GM12801 (cell line): ENCODE data around the gene CNTNAP4.

Source experiments
- TF ChIP-seq, protein P1 (sequence below): IDR thresholded peaks from one replicate; pipeline ENCODE4 v1.5.1; 2011; ENCODE audit warnings: control low read depth; ENCODE audit not compliant: insufficient read length; ENCODE audit errors: extremely low read depth

CNTNAP4 gene

DNA sequence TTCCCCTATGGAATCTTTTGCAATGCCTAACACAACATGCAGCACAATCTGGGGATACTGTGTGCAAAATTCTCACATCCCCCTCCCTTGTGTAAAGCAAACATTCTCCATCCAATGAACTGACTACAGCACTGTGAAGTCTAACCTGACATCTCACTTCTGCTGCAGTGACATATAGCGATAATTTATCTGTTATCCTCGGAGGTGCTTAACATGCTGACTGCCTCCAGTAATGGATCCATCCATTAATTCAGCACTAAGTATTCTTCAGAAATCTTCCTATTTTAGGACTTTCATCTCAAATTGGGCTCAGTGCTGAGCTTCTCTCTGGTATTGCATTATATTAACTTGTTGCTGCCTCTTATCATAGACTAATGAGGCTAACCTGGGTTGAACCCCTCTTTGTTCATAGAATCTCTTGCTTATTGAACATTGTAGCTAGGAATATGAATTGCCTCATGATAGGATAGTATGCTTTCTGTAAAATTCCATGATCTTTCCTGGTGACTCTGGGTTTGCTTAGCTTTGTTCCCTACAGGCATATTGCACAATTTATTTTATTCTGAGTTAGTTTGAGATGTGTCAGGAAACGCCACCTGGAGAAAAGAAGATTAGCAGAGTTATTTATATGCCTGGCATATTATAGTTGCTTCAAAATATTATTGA is 187.9 kb downstream of the CNTNAP4 start:
- TF ChIP-seq, protein P1, sequence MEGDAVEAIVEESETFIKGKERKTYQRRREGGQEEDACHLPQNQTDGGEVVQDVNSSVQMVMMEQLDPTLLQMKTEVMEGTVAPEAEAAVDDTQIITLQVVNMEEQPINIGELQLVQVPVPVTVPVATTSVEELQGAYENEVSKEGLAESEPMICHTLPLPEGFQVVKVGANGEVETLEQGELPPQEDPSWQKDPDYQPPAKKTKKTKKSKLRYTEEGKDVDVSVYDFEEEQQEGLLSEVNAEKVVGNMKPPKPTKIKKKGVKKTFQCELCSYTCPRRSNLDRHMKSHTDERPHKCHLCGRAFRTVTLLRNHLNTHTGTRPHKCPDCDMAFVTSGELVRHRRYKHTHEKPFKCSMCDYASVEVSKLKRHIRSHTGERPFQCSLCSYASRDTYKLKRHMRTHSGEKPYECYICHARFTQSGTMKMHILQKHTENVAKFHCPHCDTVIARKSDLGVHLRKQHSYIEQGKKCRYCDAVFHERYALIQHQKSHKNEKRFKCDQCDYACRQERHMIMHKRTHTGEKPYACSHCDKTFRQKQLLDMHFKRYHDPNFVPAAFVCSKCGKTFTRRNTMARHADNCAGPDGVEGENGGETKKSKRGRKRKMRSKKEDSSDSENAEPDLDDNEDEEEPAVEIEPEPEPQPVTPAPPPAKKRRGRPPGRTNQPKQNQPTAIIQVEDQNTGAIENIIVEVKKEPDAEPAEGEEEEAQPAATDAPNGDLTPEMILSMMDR: no peak

DNA sequence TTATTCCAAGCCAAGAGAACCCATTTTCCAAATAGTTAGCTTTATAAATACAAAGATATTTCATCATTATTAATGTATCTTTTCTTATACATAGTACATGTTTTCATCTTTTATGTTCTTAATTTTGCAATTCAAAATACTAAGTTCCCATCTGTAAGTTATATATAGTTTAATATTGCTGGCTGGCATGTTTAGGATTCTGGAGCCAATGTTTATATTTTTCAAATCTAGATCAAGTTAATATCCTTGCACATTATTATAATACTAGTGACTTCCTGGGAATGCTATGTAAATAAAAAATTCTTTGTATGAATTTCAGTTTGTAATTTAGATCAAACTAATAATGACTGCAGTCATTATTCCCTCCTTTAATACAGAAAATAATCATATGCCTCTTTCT is 189.7 kb downstream of the CNTNAP4 start:
- TF ChIP-seq, protein P1: no peak

DNA sequence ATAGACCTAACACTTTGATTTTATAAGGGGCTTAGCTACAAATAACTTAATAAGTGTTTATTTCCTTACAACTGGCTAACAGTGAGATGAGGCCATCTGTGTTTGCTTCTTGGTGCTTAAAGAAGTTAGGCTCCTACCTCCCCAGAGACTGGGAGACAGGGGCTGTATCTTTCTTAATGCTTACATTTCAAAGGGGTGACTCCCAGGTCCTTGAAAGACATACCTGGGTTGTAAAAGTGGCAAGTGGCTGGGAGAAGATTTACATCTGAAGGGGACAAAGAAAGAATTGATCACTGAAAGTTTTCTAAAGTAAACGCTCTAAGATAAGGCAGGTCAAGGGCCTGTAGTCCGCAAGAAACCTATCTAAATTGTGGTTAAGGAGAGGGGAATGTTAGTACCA is 196.8 kb downstream of the CNTNAP4 start:
- TF ChIP-seq, protein P1: no peak

DNA sequence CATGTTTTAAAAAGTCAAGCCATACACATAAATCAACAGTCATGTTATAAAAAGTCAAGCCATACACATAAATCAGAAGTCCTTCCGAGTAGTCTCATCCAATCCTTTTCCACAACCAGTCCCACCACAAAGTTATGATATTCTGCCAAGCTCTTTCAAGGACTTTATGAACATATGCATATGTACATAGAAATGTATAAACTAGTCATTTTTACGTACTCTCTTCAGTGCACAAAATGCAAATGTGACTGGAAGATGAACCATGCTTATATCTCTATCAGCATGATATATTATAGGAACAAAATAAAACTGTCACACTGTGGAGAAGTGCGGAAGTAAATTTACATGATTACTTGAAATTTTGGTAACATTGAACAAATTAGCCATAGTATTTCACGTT is 200.9 kb downstream of the CNTNAP4 start:
- TF ChIP-seq, protein P1: no peak

DNA sequence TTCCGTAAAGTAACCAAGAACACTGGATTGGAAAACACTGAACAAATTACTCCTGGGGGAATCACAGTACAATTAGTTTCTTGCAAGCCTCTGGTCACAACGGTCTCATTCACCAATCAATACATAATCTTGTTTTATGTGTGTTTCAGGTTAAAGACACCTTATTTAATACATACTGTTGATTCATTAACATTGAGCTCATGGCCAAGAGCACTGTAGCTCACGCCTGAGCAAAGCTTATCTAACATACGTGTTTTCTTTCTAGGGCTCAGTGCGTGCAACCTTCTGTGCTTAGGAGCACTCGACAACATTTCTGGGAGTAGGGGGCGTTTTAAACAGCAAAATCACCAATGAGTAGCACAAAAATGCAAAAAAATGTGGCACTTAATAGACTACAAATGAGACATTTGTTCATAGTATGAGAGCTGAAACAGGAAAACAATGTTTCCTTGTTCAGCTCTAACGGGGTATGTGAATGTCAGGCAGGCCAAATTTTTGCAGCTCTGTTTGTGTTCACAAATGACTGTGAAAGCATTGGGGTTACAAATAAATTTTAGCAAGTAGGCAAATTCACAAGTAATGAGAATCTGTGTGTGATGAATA is 206.2 kb downstream of the CNTNAP4 start:
- TF ChIP-seq, protein P1: no peak

DNA sequence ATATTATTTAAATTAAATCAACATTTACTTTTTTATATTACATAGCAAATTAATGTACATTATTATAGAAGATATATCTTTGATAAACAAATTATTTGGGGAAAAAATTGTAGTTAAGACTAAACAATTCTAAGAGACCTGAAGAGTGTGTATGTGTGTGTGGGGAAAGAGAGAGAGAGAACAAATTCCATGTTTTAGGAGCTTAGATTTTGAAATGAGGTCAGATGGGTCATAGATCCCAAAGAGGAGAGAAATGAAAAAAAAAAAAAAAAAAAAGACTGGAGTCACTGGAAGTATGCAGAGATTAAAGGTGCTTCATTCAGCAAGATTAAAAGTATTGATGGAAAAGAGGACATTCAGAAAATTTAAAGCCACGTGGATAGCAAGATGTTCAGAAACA is 206.8 kb downstream of the CNTNAP4 start:
- TF ChIP-seq, protein P1: no peak

DNA sequence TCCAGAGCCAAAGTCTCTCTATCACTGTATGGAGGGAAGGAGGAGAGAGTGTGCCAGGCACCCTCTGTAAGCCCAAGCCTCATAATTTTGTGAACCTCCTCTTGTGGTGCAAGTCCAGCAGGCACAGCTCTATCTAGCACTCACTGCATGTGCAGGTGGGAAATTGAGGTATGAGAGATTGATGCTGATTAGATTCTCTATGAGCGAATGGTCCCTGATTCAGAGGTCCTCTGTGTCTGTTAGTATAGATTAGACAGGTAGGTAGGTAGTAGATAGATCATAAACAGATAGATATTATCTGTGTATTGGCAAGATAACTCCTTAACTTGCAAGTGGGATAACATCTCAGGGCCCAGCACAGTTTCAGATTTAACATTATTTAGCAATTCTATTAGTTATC is 209.5 kb downstream of the CNTNAP4 start:
- TF ChIP-seq, protein P1: no peak
